Muscle layer of colon (tissue), 2 donors: ENCODE measurements around the gene MBNL1.

Experiments
- H3K27ac ChIP-seq: one replicate; pipeline ENCODE4 v1.7.0; 2013; ENCODE audit warnings: low read depth, mild to moderate bottlenecking, low read length, moderate library complexity
- H3K27me3 ChIP-seq, 2 donors: one replicate each; pipeline ENCODE4 v1.7.0; 2013; ENCODE audit warnings: low read length in 2 of 2, mild to moderate bottlenecking in 2 of 2; ENCODE audit not compliant: insufficient read depth in 2 of 2, control insufficient read depth in 1 of 2
- H3K36me3 ChIP-seq: one replicate; pipeline ENCODE4 v1.7.0; 2013; ENCODE audit warnings: mild to moderate bottlenecking, low read length; ENCODE audit not compliant: insufficient read depth
- H3K4me1 ChIP-seq: one replicate; pipeline ENCODE4 v1.7.0; 2013; ENCODE audit warnings: mild to moderate bottlenecking, low read length; ENCODE audit not compliant: insufficient read depth
- H3K4me3 ChIP-seq, 2 donors: one replicate each; pipeline ENCODE4 v1.7.0; 2013; ENCODE audit warnings: low read length in 2 of 2, low read depth in 1 of 2, mild to moderate bottlenecking in 1 of 2, moderate library complexity in 1 of 2
- H3K9ac ChIP-seq: one replicate; pipeline ENCODE4 v1.7.0; 2013; ENCODE audit warnings: low read length
- H3K9me3 ChIP-seq: one replicate; pipeline ENCODE4 v1.7.0; 2013; ENCODE audit warnings: mild to moderate bottlenecking, low read length
- donor health status: abdominal sarcoma.
- donor health status: Adenocarcinoma of cecum.

Gene MBNL1

GRCh38 chr3:152374262-152374990 is 105.7 kb downstream of the MBNL1 start:
- Histone ChIP-seq H3K9ac (no peak overlapping the region), H3K4me1 (peaks cover 40% of the 10 kb centered on the region), H3K9me3 (no peaks in the 10 kb centered on the region), H3K36me3 (no peaks in the 10 kb centered on the region), H3K27me3 (no peaks in the 10 kb centered on the region), H3K4me3 (no peak overlapping the region), H3K27ac (no peak overlapping the region)

- no peaks in the 10 kb centered on the region for H3K36me3 ChIP-seq
- H3K27ac ChIP-seq, result no peak overlapping the region
- no peak overlapping the region for H3K9ac ChIP-seq
- H3K4me3 ChIP-seq, result no peak overlapping the region
- peaks cover 49% of the 10 kb centered on the region for H3K4me1 ChIP-seq
- no peaks in the 10 kb centered on the region for H3K9me3 ChIP-seq
- H3K27me3 ChIP-seq, result no peaks in the 10 kb centered on the region
Observed at GRCh38 chr3:152375546-152375945, 106.8 kb downstream of the MBNL1 start.

GRCh38 chr3:152376351-152377183 is 107.8 kb downstream of the MBNL1 start:
- no peak overlapping the region for H3K9ac ChIP-seq
- H3K27me3 ChIP-seq, result no peaks in the 10 kb centered on the region
- H3K27ac ChIP-seq, result peak overlapping the region; percentile 31
- peak overlapping the region in 1 of 2 donors; percentile 39 for H3K4me3 ChIP-seq
- no peaks in the 10 kb centered on the region for H3K9me3 ChIP-seq
- peaks cover 54% of the 10 kb centered on the region for H3K4me1 ChIP-seq
- H3K36me3 ChIP-seq, result no peaks in the 10 kb centered on the region

- no peak overlapping the region for H3K4me3 ChIP-seq
- H3K4me1 ChIP-seq, result peaks cover 58% of the 10 kb centered on the region
- no peaks in the 10 kb centered on the region for H3K9me3 ChIP-seq
- H3K9ac ChIP-seq, result no peak overlapping the region
- H3K36me3 ChIP-seq, result no peaks in the 10 kb centered on the region
- no peaks in the 10 kb centered on the region for H3K27me3 ChIP-seq
- H3K27ac ChIP-seq, result peak overlapping the region; percentile 31
Observed at GRCh38 chr3:152377184-152377570, 108.4 kb downstream of the MBNL1 start.

GRCh38 chr3:152379415-152380042 is 110.8 kb downstream of the MBNL1 start:
- H3K27me3 ChIP-seq, result no peaks in the 10 kb centered on the region
- peak overlapping the region; percentile 12 for H3K27ac ChIP-seq
- H3K9me3 ChIP-seq, result no peaks in the 10 kb centered on the region
- no peaks in the 10 kb centered on the region for H3K36me3 ChIP-seq
- H3K4me1 ChIP-seq, result peaks cover 61% of the 10 kb centered on the region
- no peak overlapping the region for H3K9ac ChIP-seq
- H3K4me3 ChIP-seq, result no peak overlapping the region

- Histone ChIP-seq H3K27ac (peak overlapping the region; percentile 12), H3K4me3 (no peak overlapping the region), H3K4me1 (peaks cover 66% of the 10 kb centered on the region), H3K9me3 (no peaks in the 10 kb centered on the region), H3K9ac (no peak overlapping the region), H3K27me3 (no peaks in the 10 kb centered on the region), H3K36me3 (no peaks in the 10 kb centered on the region)
Observed at GRCh38 chr3:152380043-152380442, 111.3 kb downstream of the MBNL1 start.

- Histone ChIP-seq H3K27ac (peak overlapping the region; percentile 12), H3K36me3 (no peaks in the 10 kb centered on the region), H3K4me3 (peak overlapping the region in 1 of 2 donors; percentile 36), H3K4me1 (peaks cover 69% of the 10 kb centered on the region), H3K9me3 (no peaks in the 10 kb centered on the region), H3K9ac (peak overlapping the region; percentile 27), H3K27me3 (no peaks in the 10 kb centered on the region)
Observed at GRCh38 chr3:152381881-152382295, 113.2 kb downstream of the MBNL1 start.

- Histone ChIP-seq H3K9ac (peak overlapping the region; percentile 3), H3K9me3 (no peaks in the 10 kb centered on the region), H3K4me1 (peaks cover 72% of the 10 kb centered on the region), H3K36me3 (no peaks in the 10 kb centered on the region), H3K27me3 (no peaks in the 10 kb centered on the region), H3K27ac (peak overlapping the region; percentile 12), H3K4me3 (peak overlapping the region in 1 of 2 donors; percentile 36)
Observed at GRCh38 chr3:152382312-152383135, 113.8 kb downstream of the MBNL1 start.

- no peaks in the 10 kb centered on the region for H3K9me3 ChIP-seq
- H3K27me3 ChIP-seq, result no peaks in the 10 kb centered on the region
- peak overlapping the region in 1 of 2 donors; percentile 36 for H3K4me3 ChIP-seq
- peaks cover 76% of the 10 kb centered on the region for H3K4me1 ChIP-seq
- H3K36me3 ChIP-seq, result no peaks in the 10 kb centered on the region
- H3K9ac ChIP-seq, result peak overlapping the region; percentile 3
- H3K27ac ChIP-seq, result peak overlapping the region; percentile 12
Observed at GRCh38 chr3:152383136-152383606, 114.4 kb downstream of the MBNL1 start.

- Histone ChIP-seq H3K9me3 (no peaks in the 10 kb centered on the region), H3K27me3 (no peaks in the 10 kb centered on the region), H3K4me3 (no peak overlapping the region), H3K36me3 (no peaks in the 10 kb centered on the region), H3K9ac (no peak overlapping the region), H3K4me1 (peaks cover 73% of the 10 kb centered on the region), H3K27ac (peak overlapping the region; percentile 61)
Observed at GRCh38 chr3:152384412-152384811, 115.7 kb downstream of the MBNL1 start.
